ENCODE results near the gene RPS17.

GRCh38 chr15:82551646-82552247, 11.5 kb upstream of the RPS17 start:
- TF ChIP-seq CTCF (IDR thresholded peaks at IDR 0.05; ENCODE audit: low read length), result no peak
- no peak for TF ChIP-seq EZH2phosphoT487 (IDR thresholded peaks at IDR 0.05; ENCODE audit: low read length)
- no peak for TF ChIP-seq EZH2 (optimal IDR thresholded peaks at IDR 0.05; ENCODE audit: low read depth, low read length)

Measured in MM.1S (cell line).